HG03439 (cell line): ENCODE data around the gene CYP4B1.
"Not testable (repeated sequence)": the region's sequence is repeated elsewhere in the genome, so short reads cannot be mapped to it uniquely, and the experiment has no call there.

Source experiments
- ATAC-seq: cut with Tn5 transposase; IDR thresholded peaks from one replicate; pipeline ENCODE4 v1.9.1; 2021; ENCODE audit warnings: mild to moderate bottlenecking, moderate library complexity; ENCODE audit not compliant: unreplicated experiment

Gene CYP4B1

DNA sequence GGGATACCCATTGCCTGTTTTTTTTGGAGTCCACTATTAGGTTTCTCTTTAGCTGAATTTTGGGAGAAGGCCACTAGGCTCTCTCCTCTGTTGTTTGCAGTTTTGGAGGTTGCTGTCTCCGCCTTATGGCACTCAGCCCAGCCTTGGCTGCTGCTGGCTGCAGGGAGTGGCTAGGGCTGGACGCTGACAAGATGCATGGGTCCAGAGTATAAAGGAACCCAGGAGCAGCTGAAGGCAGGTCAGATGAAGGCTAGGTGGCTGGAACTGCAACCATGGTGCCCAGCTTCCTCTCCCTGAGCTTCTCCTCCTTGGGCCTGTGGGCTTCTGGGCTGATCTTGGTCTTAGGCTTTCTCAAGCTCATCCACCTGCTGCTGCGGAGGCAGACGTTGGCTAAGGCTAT is at the start of gene CYP4B1:
TSS of gene CYP4B1 (plus strand) at position 237 of the 400 bp plus-strand sequence. CDS start at position 273, 36 bp downstream.
- no peak for ATAC-seq

DNA sequence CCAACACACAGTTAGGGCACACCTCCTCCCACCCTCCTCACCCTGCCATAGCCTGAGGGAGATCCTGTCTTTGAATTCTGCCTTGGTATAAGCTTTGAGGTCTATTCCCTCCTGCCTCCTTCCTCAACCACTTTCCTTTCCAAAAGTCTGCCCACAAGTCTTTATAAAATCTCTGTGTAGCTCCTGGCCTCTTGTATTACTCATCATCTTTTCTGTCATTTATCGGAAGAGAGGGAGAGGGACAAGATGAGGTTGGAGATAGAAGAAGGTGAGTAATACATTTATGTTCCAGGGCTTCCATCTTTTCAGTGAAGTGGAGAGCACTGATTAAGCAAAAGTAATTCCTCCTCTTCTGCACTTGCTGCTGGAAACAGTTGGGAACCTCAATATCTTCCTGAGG is 49.4 kb upstream of the CYP4B1 start:
- ATAC-seq: no peak

- ATAC-seq: no peak
Measured at GRCh38 chr1:46749921-46750404, 48.9 kb upstream of the CYP4B1 start.

DNA sequence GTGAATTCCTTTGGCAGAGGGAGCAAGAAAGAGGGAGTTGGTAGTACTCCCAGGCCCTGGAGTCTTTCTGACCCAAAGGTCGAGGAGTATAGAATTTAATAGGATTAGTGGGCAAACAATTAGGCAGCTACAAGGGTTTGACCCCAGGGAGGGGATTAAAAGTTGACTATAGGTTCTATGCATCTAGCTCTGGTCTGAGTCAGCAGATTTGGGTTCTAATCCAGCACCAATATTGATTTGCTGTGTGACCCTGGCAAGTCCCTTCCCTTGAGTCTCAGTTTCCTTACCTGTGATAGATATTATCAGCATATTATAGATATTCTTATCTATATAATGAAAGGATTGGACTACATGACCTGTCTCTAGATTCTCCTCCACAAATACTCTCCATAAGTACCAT is 44.9 kb upstream of the CYP4B1 start:
- no peak for ATAC-seq

- not testable (repeated sequence) for ATAC-seq
Measured at GRCh38 chr1:46754707-46755106, 44.1 kb upstream of the CYP4B1 start.

DNA sequence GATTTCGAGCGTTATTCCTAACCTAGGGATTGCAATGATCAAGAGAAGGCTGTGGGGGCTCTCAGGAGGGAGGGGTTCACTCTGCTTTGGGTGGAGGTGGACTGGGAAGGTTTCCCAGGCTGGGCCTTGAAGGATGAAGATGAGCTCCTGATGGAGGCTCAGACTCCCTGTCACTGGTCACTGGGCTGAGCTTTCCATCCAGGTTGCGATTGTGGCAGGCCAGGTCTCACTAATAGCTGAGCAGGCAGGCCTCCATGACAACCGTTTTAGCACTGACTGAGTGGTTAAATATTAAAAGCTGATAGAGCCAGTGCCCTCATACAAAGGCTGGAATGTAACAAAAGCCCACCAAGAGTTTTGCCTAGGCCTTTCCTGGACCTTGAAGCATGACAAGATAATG is 43.7 kb upstream of the CYP4B1 start:
- ATAC-seq: no peak

GRCh38 chr1:46757247-46757955 is 41.4 kb upstream of the CYP4B1 start:
- ATAC-seq: no peak

GRCh38 chr1:46757956-46758528 is 40.8 kb upstream of the CYP4B1 start:
- no peak for ATAC-seq

- ATAC-seq: no peak
Measured at GRCh38 chr1:46760558-46761166, 38.2 kb upstream of the CYP4B1 start.

DNA sequence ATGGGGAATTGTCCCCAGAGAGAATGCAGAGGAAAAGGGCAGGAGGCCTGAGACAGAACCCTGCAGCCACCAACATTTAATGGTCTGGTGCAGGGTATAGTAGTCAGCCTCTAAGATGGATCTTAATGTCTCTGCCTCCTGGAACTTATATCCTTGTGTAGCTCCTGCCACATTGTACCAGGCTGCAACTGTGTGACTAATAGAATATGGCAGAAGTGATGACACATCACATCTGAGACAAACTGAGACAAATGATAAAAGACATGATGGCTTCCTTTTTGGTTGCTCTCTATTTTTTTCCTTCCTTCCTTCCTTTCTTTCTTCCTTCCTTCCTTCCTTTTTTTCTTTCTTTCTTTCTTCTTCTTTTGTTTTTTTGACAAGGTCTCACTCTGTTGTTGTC is 37.1 kb upstream of the CYP4B1 start:
- no peak for ATAC-seq

DNA sequence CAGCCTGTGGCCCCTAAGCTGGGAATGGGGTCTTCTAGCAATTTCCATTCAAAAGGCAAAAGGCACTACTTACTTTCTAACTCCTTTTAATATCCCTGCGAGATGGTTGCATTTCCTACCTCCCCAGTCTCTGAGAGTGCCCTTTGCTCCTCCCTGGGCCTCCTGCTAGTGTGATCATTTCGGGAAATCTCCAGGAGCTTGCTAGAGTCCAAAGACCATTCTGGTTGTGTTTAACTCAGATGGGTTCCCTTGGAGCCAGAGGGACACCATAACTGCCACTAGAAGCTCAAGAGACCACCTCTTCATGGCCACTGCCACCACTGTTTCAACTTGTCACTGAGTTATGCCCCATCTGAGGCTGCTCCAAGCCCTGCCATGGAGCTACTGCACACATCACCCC is 34.4 kb upstream of the CYP4B1 start:
- no peak for ATAC-seq

GRCh38 chr1:46767649-46768282 is 31.1 kb upstream of the CYP4B1 start:
- ATAC-seq: no peak

GRCh38 chr1:46768445-46768844 is 30.4 kb upstream of the CYP4B1 start:
- no peak for ATAC-seq

DNA sequence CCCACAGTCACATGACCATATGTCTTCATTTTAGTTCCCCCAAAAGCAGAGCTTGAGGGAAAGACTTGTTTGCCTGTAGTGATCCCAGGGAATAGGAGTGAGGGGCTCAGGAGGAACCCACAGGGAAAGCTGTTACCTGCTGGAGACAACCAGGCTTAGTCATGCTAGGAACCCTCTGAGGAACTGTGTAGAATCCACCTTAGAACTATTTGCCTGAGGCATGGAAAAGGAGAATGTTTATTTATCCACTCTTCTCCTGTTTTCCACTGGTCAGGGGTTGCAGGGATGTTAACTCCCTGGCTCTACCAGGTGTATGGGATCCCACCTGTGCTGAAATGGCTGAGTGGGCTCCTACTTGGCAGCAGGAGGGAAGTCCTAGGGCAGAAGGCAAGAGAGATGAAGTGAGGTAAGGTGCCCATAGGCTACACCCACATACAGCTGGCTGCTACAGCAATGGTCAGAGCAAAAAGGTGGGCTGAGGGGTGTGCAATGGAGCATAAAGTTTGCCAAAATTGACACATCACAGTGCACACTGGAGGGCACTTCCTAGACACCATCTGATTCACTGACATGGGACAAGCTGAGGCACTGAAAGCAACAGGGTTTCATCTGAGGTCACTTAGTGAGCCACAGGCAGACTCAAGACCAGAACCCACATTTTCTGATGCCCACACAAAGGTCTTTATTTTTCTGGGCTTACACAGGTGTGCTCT is 29.7 kb upstream of the CYP4B1 start:
- ATAC-seq: no peak

DNA sequence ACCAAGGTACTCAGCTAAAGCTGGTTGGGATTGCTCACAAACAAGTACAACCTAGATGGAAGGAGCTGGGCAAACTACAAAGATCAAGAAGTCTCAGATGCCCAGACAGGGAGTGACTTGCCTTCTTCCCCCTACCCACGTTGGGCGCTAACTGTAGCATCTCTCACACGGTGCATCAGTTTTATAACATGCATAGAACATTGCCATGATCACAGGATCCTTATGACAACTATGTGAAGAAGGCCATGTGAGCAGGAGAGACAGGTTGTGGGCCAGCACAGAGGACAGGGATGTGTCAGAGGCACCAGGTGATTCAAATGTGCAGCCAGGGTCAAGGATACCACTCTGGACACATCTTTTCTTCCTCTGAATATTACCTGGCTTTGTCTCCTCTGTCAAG is 28.3 kb upstream of the CYP4B1 start:
- ATAC-seq: no peak

GRCh38 chr1:46772571-46772970 is 26.3 kb upstream of the CYP4B1 start:
- no peak for ATAC-seq

DNA sequence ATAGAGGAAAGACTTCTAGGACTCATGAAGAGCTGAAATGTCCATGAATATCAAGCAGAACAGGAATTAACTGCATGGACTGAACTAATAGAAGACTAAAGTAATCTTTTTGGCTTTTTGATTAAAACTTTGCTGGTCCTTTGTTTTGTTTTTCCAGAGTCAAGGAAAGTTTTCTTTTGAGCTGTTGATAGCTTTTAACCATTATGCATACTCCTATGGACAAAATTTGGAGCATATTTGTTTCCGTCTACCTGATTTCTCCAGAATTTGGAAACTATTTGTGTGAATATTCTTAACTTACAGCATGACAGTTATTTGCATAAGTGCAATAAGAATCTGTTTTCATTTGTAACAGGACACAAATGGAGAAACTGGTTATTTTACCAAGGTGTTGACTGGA is 24.5 kb upstream of the CYP4B1 start:
- ATAC-seq: no peak

DNA sequence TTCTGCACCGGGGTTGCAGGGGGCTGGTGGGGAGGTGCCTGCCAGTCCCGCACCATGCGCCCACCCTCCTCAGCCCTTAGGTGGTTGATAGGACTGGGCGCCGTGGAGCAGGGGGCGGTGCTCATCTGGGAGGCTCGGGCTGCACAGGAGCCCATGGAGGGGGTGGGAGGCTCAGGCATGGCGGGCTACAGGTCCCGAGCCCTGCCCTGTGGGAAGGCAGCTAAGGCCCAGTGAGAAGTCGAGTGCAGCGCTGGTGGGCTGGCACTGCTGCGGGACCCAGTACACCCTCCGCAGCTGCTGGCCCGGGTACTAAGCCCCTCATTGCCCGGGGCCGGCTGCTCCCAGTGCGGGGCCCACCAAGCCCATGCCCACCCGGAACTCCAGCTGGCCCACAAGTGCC is 20.4 kb upstream of the CYP4B1 start:
- not testable (repeated sequence) for ATAC-seq

DNA sequence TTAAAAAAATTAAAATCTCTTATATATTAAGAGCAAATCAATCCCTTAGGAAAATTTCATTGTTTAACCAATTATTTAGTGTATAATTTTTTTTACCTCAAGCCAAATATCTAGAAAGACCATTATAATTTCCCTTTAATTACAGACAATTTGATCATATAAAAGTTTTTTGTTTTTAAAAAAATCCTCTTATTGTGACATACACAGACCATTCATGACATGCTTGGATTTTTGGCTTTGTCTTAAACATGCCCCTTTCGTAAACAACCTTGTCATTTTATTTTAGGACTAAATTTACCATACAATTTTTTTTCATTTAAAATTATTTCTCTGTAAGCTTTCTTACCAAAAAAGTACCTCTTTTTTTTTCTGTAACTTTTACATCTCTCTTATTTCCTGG is 14.2 kb upstream of the CYP4B1 start:
- ATAC-seq: no peak

DNA sequence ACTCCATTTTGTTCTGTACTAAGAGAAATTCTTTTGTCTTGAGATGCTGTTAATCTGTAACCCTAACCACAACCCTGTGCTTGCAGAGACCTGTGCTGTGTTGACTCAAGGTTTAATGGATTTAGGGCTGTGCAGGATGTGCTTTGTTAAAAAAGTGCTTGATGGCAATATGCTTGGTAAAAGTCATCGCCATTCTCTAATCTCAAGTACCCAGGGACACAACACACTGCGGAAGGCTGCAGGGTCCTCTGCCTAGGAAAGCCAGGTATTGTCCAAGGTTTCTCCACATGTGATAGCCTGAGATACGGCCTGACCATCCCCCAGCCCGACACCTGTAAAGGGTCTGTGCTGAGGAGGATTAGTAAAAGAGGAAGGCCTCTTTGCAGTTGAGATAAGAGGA is 10.2 kb upstream of the CYP4B1 start:
- ATAC-seq: not testable (repeated sequence)

DNA sequence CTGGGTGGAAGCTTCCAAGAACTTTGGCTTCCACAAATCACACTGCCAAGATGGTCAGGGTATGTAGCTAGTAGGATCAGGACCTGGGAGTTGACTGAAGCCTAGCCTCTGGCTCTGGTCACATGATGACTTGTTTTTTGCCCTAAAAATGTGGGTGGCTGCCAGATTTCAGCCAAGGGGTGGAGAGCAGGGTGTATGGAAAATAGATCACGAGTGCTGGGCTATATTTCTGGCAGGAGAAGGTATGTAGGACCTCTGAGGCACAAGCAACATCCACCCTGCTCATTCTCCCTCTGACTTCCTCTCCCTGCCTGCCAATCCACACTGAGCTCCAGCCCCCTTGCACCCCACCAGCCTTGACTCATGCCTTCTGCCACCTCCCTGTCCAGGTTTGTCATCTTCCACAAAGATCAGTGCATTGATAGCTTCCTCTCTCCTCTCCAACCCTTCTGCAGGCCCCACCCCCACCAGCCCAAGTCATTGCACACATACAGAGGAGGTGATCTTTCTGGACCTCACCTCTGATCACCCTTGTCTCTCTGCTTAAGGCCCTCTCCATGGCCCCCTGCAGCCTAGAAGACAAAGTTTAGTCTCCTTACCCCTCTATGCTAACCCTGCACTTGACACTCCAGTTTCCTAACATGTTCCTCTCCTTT is 8.3 kb upstream of the CYP4B1 start:
- no peak for ATAC-seq
